Stimulated activated CD4-positive, alpha-beta T cell treated with anti-CD3 and anti-CD28 coated beads, TNF-alpha, amount 100 ng/mL, for 1 hour (primary cell): ENCODE data around the gene BABAM1.
A peak's percentile ranks its signal among the peaks of the same experiment; 100 is the strongest.
"Not testable (repeated sequence)": the region's sequence is repeated elsewhere in the genome, so short reads cannot be mapped to it uniquely, and the experiment has no call there.

ENCODE experiments used
- DNase-seq, 3 donors: peaks; one replicate each; pipeline ENCODE4 v3.0.0-alpha.2; 2020; ENCODE audit warnings: low read depth in 3 of 3, low spot score in 1 of 3

BABAM1 gene

GRCh38 chr19:17268754-17269153, 1.5 kb downstream of the BABAM1 start:
- no peak for DNase-seq

GRCh38 chr19:17274892-17275291, 7.6 kb downstream of the BABAM1 start:
- not testable (repeated sequence) for DNase-seq

- DNase-seq = no peak
Measured at GRCh38 chr19:17275441-17276175, 8.4 kb downstream of the BABAM1 start.

GRCh38 chr19:17279436-17279835, 12.2 kb downstream of the BABAM1 start:
- DNase-seq = no peak

GRCh38 chr19:17281391-17282304, 14.4 kb downstream of the BABAM1 start, which contains the start of gene ANKLE1:
Gene ANKLE1 (plus strand): TSS chr19:17281901. CDS start chr19:17281921, 20 bp downstream.
- DNase-seq = peak in 1 of 3 donors; percentile 34

- DNase-seq = peak in 2 of 3 donors; percentile 58 to 74
Measured at GRCh38 chr19:17282488-17283125, 15.4 kb downstream of the BABAM1 start.

- DNase-seq = no peak
Measured at GRCh38 chr19:17283504-17283996, 16.3 kb downstream of the BABAM1 start.

GRCh38 chr19:17285415-17286135, 18.3 kb downstream of the BABAM1 start:
- DNase-seq = no peak

- DNase-seq = no peak
Measured at GRCh38 chr19:17286263-17286662, 19.0 kb downstream of the BABAM1 start.

GRCh38 chr19:17286752-17287151, 19.5 kb downstream of the BABAM1 start:
- DNase-seq = no peak

GRCh38 chr19:17289489-17289888, 22.2 kb downstream of the BABAM1 start:
- DNase-seq = no peak

- peak; percentile 36 to 81 (median 49) for DNase-seq
Measured at GRCh38 chr19:17292301-17293074, 25.2 kb downstream of the BABAM1 start.

- no peak for DNase-seq
Measured at GRCh38 chr19:17293605-17294004, 26.4 kb downstream of the BABAM1 start.

- peak in 1 of 3 donors; percentile 46 for DNase-seq
Measured at GRCh38 chr19:17294051-17294891, 27.0 kb downstream of the BABAM1 start.

GRCh38 chr19:17295551-17295950, 28.3 kb downstream of the BABAM1 start:
- DNase-seq = not testable (repeated sequence)

- no peak for DNase-seq
Measured at GRCh38 chr19:17296273-17296672, 29.0 kb downstream of the BABAM1 start.

- no peak for DNase-seq
Measured at GRCh38 chr19:17296976-17297375, 29.7 kb downstream of the BABAM1 start.

- no peak for DNase-seq
Measured at GRCh38 chr19:17300992-17301619, 33.9 kb downstream of the BABAM1 start.
